EL (cell line): ENCODE measurements around the gene LRRC8B.
"Not testable (repeated sequence)": the region's sequence is repeated elsewhere in the genome, so short reads cannot be mapped to it uniquely, and the experiment has no call there.

Source experiments
- DNase-seq: peaks from one replicate; pipeline ENCODE4 v3.0.0-alpha.2; 2016

LRRC8B gene

GRCh38 chr1:89587729-89588161 is 63.1 kb downstream of the LRRC8B start:
- DNase-seq: no peak

GRCh38 chr1:89588480-89588879 is 63.9 kb downstream of the LRRC8B start:
- DNase-seq: no peak

- DNase-seq: peak; percentile 19
These were observed 64.9 kb downstream of the LRRC8B start for GRCh38 chr1:89589515-89589914.

- DNase-seq: no peak
These were observed 65.9 kb downstream of the LRRC8B start for GRCh38 chr1:89590341-89591080.

GRCh38 chr1:89592861-89593302 is 68.3 kb downstream of the LRRC8B start:
- DNase-seq: not testable (repeated sequence)

- DNase-seq: no peak
These were observed 69.6 kb downstream of the LRRC8B start for GRCh38 chr1:89594096-89594740.

- DNase-seq: no peak
These were observed 72.1 kb downstream of the LRRC8B start for GRCh38 chr1:89596698-89597097.

GRCh38 chr1:89598450-89599331 is 74.1 kb downstream of the LRRC8B start:
- DNase-seq: peak; percentile 36

GRCh38 chr1:89599332-89599630 is 74.7 kb downstream of the LRRC8B start:
- DNase-seq: no peak

- no peak for DNase-seq
These were observed 76.0 kb downstream of the LRRC8B start for GRCh38 chr1:89600451-89601224.

GRCh38 chr1:89602871-89603404 is 78.3 kb downstream of the LRRC8B start:
- no peak for DNase-seq

GRCh38 chr1:89603651-89604413 is 79.2 kb downstream of the LRRC8B start:
- peak; percentile 39 for DNase-seq

GRCh38 chr1:89604414-89604735 is 79.7 kb downstream of the LRRC8B start:
- DNase-seq: no peak

GRCh38 chr1:89605692-89606091 is 81.1 kb downstream of the LRRC8B start:
- peak; percentile 89 for DNase-seq

- no peak for DNase-seq
These were observed 81.8 kb downstream of the LRRC8B start for GRCh38 chr1:89606227-89606980.

- no peak for DNase-seq
These were observed 82.5 kb downstream of the LRRC8B start for GRCh38 chr1:89607156-89607555.

GRCh38 chr1:89607586-89608318 is 83.1 kb downstream of the LRRC8B start:
- no peak for DNase-seq

- DNase-seq: no peak
These were observed 83.8 kb downstream of the LRRC8B start for GRCh38 chr1:89608319-89608983.

GRCh38 chr1:89608984-89609725 is 84.5 kb downstream of the LRRC8B start:
- DNase-seq: no peak
